Dedifferentiated amniotic fluid mesenchymal stem cell (primary cell): ENCODE data around the gene NID1.

Experiments used
- DNase-seq: peaks from one replicate; pipeline ENCODE4 v3.0.0-alpha.2; 2016; ENCODE audit errors: extremely low spot score

NID1 gene

GRCh38 chr1:236067854-236068454 lies 3.1 kb upstream of the NID1 start:
- DNase-seq, result no peak

GRCh38 chr1:236066828-236067386 lies 2.0 kb upstream of the NID1 start:
- no peak for DNase-seq

- DNase-seq, result no peak
These were observed 1.2 kb upstream of the NID1 start for GRCh38 chr1:236066054-236066453.

- no peak for DNase-seq
These were observed 667 bp upstream of the NID1 start for GRCh38 chr1:236065509-236066005.

- peak; percentile 60 for DNase-seq
These were observed 794 bp downstream of the NID1 start for GRCh38 chr1:236063919-236064673.

- no peak for DNase-seq
These were observed 1.4 kb downstream of the NID1 start for GRCh38 chr1:236063551-236063918.

GRCh38 chr1:236060286-236060685 lies 4.6 kb downstream of the NID1 start:
- DNase-seq, result no peak

GRCh38 chr1:236059011-236059410 lies 5.9 kb downstream of the NID1 start:
- no peak for DNase-seq

- peak; percentile 34 for DNase-seq
These were observed 6.6 kb downstream of the NID1 start for GRCh38 chr1:236058141-236058934.

- DNase-seq, result no peak
These were observed 7.3 kb downstream of the NID1 start for GRCh38 chr1:236057546-236057945.

GRCh38 chr1:236052232-236052993 lies 12.5 kb downstream of the NID1 start:
- DNase-seq, result no peak

GRCh38 chr1:236051242-236051791 lies 13.6 kb downstream of the NID1 start:
- no peak for DNase-seq

- no peak for DNase-seq
These were observed 19.1 kb downstream of the NID1 start for GRCh38 chr1:236045771-236046170.

- no peak for DNase-seq
These were observed 20.5 kb downstream of the NID1 start for GRCh38 chr1:236044341-236044740.

GRCh38 chr1:236041631-236042618 lies 23.0 kb downstream of the NID1 start:
- DNase-seq, result no peak

- DNase-seq, result no peak
These were observed 24.9 kb downstream of the NID1 start for GRCh38 chr1:236039740-236040685.

GRCh38 chr1:236038034-236038433 lies 26.9 kb downstream of the NID1 start:
- DNase-seq, result no peak

- DNase-seq, result peak; percentile 71
These were observed 29.2 kb downstream of the NID1 start for GRCh38 chr1:236035681-236036101.

GRCh38 chr1:236033336-236033735 lies 31.6 kb downstream of the NID1 start:
- no peak for DNase-seq
